Transverse colon (tissue), 4 donors: Measurements from ENCODE around the gene PTPRD. TPM values are rescaled to one million over a fixed set of nuclear protein-coding genes. Genes with fewer than 3 reads are reported as not detected.

Source experiments
- DNase-seq: peaks from one replicate; pipeline ENCODE4 v3.0.0-alpha.2; 2019
- H3K27ac ChIP-seq, 4 donors: fragments of 200-600 bp; sonication (generic); 2 replicates each; pipeline ENCODE4 v1.5.1; 2016 to 2018; ENCODE audit warnings: inconsistent platforms in 4 of 4
- H3K27me3 ChIP-seq: fragments of 200-600 bp; sonication (generic); 2 replicates; pipeline ENCODE4 v1.5.1; 2017; ENCODE audit warnings: inconsistent platforms
- H3K36me3 ChIP-seq, 4 donors: fragments of 200-600 bp; sonication (generic); 2 replicates each; pipeline ENCODE4 v1.5.1; 2017 to 2019; ENCODE audit warnings: inconsistent platforms in 4 of 4
- H3K4me1 ChIP-seq, 4 donors: fragments of 200-600 bp; sonication (generic); 2 replicates each; pipeline ENCODE4 v1.5.1; 2017 to 2020; ENCODE audit warnings: inconsistent platforms in 4 of 4
- H3K4me3 ChIP-seq, 4 donors: fragments of 200-600 bp; sonication (generic); 1 replicate in 1 of 4; 2 replicates in 3 of 4; pipeline versions ENCODE4 v1.5.1 to v1.6.1; 2017 to 2019; ENCODE audit warnings: inconsistent platforms in 4 of 4
- H3K9me3 ChIP-seq, 2 donors: fragments of 200-600 bp; sonication (generic); 2 replicates each; pipeline ENCODE4 v1.5.1; 2017 to 2019; ENCODE audit warnings: inconsistent platforms in 2 of 2
- EP300 ChIP-seq: sonication (generic); formaldehyde crosslinking; IDR thresholded peaks from one replicate; pipeline ENCODE4 v1.6.1; 2017; ENCODE audit warnings: antibody characterized with exemption, low read depth
- POLR2A ChIP-seq: fragments of 450-650 bp; IDR thresholded peaks from one replicate; pipeline ENCODE4 v1.6.1; 2016; ENCODE audit warnings: antibody characterized with exemption, mild to moderate bottlenecking, moderate library complexity
- POLR2AphosphoS5 ChIP-seq, 3 donors: sonication (generic); formaldehyde crosslinking; IDR thresholded peaks; one replicate each; pipeline ENCODE4 v1.6.1; 2016; ENCODE audit warnings: antibody characterized with exemption in 3 of 3
- WGBS, 2 donors: methylation state at CpG; one replicate each; pipeline ENCODE4 v1.1.5; 2018; ENCODE audit warnings: low coverage in 1 of 2; 5-methylcytosine and 5-hydroxymethylcytosine counted together
- in situ Hi-C, 4 donors: fragments of 200-750 bp; cut with MboI; loops; one replicate each; pipeline versions ENCODE4 v1.15.0 to v1.15.1; 2017; ENCODE audit warnings: low sequenced_read_pairs in 3 of 4, low pct_ligation_motif_present in 1 of 4, low pct_unique_long_range_greater_than_20kb in 1 of 4
- intact Hi-C: fragments of 100-400 bp; cut with DNase I; formaldehyde crosslinking; loops from one replicate; pipeline ENCODE4 v1.15.1; 2023; ENCODE audit warnings: low total_unique reads
- total RNA-seq, 4 donors: library from RNA; depleted of rRNA; stranded (reverse); fragments of >200 nt; gene quantifications; one replicate each; pipeline ENCODE4 v1.1.0, GENCODE V29; 2016
- TF ChIP-seq, protein P1 (sequence below), 5 experiments: fragments of 200-600 bp in 3 of 5; fragments of 450-650 bp in 2 of 5; sonication (generic) in 3 of 5; IDR thresholded peaks; 1 replicate in 2 of 5; 2 replicates in 3 of 5; pipeline ENCODE4 v1.5.1; 2016 to 2017; ENCODE audit warnings: antibody characterized with exemption in 5 of 5, inconsistent platforms in 3 of 5, mild to moderate bottlenecking in 2 of 5, moderate library complexity in 1 of 5

The PTPRD gene
- total RNA-seq, 4 donors from 2014 or later = 43.0 to 115 (median 79.1) TPM

DNA sequence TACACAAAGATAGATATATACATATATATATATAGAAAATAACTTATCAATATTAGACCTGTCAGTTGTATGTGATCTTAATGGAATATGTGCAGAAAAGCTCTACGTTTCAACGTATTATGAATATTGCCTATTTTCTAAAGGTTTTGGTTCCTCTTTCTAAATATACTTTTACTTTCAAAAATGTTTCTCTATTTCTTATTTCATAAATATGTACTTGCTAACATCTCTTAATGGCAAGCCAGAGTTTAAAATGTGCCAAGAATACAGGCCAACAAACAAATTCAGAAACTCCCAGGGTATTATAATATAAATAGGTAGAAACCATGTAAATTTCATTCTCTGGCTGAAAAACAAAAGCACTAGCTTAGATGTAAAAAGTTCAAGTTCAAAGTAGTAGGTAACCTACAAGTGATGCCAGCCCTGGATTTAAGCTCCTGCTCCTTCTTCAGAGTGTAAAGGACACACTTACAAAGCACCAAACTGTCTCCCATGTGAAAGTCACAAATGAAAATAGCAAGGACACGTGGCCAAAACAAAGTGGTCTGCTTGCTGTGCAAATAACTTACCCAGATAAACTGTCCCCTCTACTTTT is 2128.1 kb downstream of the PTPRD start:
- no peak overlapping the region for H3K27ac ChIP-seq
- intact Hi-C loops (no loop called here), in situ Hi-C loops (no loop called here)
- no peaks in the 10 kb centered on the region for H3K4me1 ChIP-seq
- no peak for DNase-seq
- H3K4me3 ChIP-seq = no peak overlapping the region
- no peaks in the 10 kb centered on the region for H3K36me3 ChIP-seq
- no peaks in the 10 kb centered on the region for H3K27me3 ChIP-seq
- WGBS, 2 donors = 69 to 74% methylated on average over 3 of the region's 3 CpGs
- H3K9me3 ChIP-seq = no peaks in the 10 kb centered on the region
- no peak for TF ChIP-seq POLR2AphosphoS5 (IDR thresholded peaks at IDR 0.05)
- no peak for TF ChIP-seq POLR2A

DNA sequence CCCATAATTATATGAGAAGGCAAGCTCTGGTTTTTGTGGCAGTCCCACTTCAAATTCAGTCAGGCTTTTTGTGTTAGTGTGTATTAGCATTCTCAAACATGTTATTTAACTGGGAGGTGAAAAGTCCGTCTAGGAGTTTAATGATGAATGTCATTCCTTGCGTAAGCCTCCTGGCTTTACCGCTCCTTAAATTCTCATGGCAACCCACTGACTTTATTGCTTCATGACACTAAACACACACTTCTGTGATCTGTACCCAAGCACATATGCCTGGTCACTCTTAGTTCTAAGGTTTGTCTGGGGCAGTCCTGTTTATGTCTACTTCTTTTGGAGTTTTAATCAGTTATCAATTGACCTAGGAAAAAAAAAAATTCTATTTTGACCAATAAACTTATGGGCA is 2135.4 kb downstream of the PTPRD start:
- Histone ChIP-seq H3K36me3 (no peaks in the 10 kb centered on the region), H3K27me3 (no peaks in the 10 kb centered on the region), H3K27ac (no peak overlapping the region), H3K4me3 (no peak overlapping the region), H3K4me1 (no peaks in the 10 kb centered on the region), H3K9me3 (no peaks in the 10 kb centered on the region)
- 75 to 83% methylated on average over 3 of the region's 3 CpGs for WGBS, 2 donors
- no peak for DNase-seq
- TF ChIP-seq POLR2A = no peak
- TF ChIP-seq, protein P1, sequence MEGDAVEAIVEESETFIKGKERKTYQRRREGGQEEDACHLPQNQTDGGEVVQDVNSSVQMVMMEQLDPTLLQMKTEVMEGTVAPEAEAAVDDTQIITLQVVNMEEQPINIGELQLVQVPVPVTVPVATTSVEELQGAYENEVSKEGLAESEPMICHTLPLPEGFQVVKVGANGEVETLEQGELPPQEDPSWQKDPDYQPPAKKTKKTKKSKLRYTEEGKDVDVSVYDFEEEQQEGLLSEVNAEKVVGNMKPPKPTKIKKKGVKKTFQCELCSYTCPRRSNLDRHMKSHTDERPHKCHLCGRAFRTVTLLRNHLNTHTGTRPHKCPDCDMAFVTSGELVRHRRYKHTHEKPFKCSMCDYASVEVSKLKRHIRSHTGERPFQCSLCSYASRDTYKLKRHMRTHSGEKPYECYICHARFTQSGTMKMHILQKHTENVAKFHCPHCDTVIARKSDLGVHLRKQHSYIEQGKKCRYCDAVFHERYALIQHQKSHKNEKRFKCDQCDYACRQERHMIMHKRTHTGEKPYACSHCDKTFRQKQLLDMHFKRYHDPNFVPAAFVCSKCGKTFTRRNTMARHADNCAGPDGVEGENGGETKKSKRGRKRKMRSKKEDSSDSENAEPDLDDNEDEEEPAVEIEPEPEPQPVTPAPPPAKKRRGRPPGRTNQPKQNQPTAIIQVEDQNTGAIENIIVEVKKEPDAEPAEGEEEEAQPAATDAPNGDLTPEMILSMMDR (IDR thresholded peaks at IDR 0.05) = no peak
- TF ChIP-seq POLR2AphosphoS5 (IDR thresholded peaks at IDR 0.05) = no peak
- TF ChIP-seq EP300 = no peak
- in situ Hi-C loops (no loop called here), intact Hi-C loops (loop anchor here (5.0 kb wide), 1 partner anchor 1255 kb away; no protein-coding TSS in a partner anchor)

DNA sequence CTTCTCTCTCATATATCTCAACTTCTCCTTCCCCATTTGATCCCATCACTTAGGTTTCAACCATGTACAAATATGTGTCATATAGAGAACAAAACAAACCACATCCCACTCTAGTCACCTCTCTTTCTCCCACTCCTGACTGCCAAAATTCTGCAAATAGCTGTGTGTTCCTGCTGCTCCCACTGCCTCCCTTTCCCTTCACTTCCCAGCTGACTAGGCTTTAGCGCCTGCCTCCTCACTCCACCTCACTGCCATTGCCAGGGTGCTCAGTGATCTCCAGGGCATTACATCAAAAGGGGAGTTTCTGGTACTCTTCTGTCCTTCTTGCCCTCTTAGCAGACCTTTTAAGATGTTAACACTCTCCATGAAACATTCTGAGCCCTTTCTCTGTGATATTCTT is 2137.9 kb downstream of the PTPRD start:
- TF ChIP-seq POLR2AphosphoS5 (IDR thresholded peaks at IDR 0.05) = no peak
- TF ChIP-seq, protein P1 (IDR thresholded peaks at IDR 0.05) = no peak
- TF ChIP-seq POLR2A = no peak
- TF ChIP-seq EP300 = no peak
- Histone ChIP-seq H3K4me3 (no peak overlapping the region), H3K9me3 (no peaks in the 10 kb centered on the region), H3K36me3 (no peaks in the 10 kb centered on the region), H3K27me3 (no peaks in the 10 kb centered on the region), H3K27ac (no peak overlapping the region), H3K4me1 (no peaks in the 10 kb centered on the region)
- 97 to 100% methylated on average over 1 of the region's 1 CpG for WGBS, 2 donors
- in situ Hi-C loops = loop anchor here in 1 of 4 donors (25.0 kb wide), 1 partner anchor 87 kb away; no protein-coding TSS in a partner anchor
- intact Hi-C loops = loop anchor here (5.0 kb wide), 1 partner anchor 1257 kb away; no protein-coding TSS in a partner anchor
- no peak for DNase-seq

DNA sequence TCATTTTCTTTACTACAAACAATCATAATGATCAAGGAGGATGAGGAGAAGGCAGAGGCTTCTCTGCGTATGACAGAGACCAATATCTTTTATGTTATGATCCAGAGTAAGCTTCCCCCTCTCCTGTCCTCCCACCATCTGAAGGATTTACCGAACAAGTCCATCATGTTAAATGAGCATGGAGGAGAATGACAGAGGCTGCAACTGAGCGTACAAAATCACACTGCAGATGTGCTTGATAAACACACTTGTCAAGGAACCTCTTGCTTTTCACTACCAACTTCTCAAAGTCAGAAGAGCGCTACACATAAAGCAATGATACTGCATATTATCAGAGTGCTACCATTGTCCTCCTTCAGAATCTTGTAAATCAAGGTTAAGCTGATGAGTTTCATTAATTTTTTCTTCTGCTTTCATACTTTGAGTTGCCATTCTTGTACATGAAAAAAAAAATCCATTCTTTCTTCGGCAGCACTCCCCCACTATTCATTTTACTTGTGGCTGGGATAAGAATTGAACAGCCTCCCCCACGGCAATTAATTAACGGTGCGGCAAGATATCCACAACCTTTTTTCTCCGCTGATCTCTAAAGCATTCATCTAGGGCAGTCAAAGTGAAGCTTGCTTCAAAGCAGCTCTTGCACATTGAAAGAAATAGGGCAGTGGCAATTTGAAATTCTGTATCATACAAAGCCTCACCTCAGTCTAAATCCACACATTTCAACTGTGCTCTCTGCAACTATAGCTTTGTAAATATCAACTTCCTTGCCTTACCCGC is 2139.4 kb downstream of the PTPRD start:
- TF ChIP-seq POLR2A (no peak), EP300 (no peak), POLR2AphosphoS5 (IDR thresholded peaks at IDR 0.05) (no peak)
- TF ChIP-seq, protein P1 (IDR thresholded peaks at IDR 0.05) = no peak
- Histone ChIP-seq H3K36me3 (no peaks in the 10 kb centered on the region), H3K9me3 (no peaks in the 10 kb centered on the region), H3K4me1 (no peaks in the 10 kb centered on the region), H3K27ac (no peak overlapping the region), H3K4me3 (no peak overlapping the region), H3K27me3 (no peaks in the 10 kb centered on the region)
- intact Hi-C loops = no loop called here
- in situ Hi-C loops = loop anchor here in 1 of 4 donors (25.0 kb wide), 1 partner anchor 89 kb away; no protein-coding TSS in a partner anchor
- no peak for DNase-seq
- 91 to 93% methylated on average over 6 to 10 of the region's 10 CpGs for WGBS, 2 donors
